Transverse colon (tissue), 4 donors: Measurements from ENCODE around the gene IGFLR1. TPM values are rescaled to one million over a fixed set of nuclear protein-coding genes. Genes with fewer than 3 reads are reported as not detected.

Experiments used
- DNase-seq: peaks from one replicate; pipeline ENCODE4 v3.0.0-alpha.2; 2019
- H3K27ac ChIP-seq, 4 donors: fragments of 200-600 bp; sonication (generic); 2 replicates each; pipeline ENCODE4 v1.5.1; 2016 to 2018; ENCODE audit warnings: inconsistent platforms in 4 of 4
- H3K27me3 ChIP-seq: fragments of 200-600 bp; sonication (generic); 2 replicates; pipeline ENCODE4 v1.5.1; 2017; ENCODE audit warnings: inconsistent platforms
- H3K36me3 ChIP-seq, 4 donors: fragments of 200-600 bp; sonication (generic); 2 replicates each; pipeline ENCODE4 v1.5.1; 2017 to 2019; ENCODE audit warnings: inconsistent platforms in 4 of 4
- H3K4me1 ChIP-seq, 4 donors: fragments of 200-600 bp; sonication (generic); 2 replicates each; pipeline ENCODE4 v1.5.1; 2017 to 2020; ENCODE audit warnings: inconsistent platforms in 4 of 4
- H3K4me3 ChIP-seq, 4 donors: fragments of 200-600 bp; sonication (generic); 1 replicate in 1 of 4; 2 replicates in 3 of 4; pipeline versions ENCODE4 v1.5.1 to v1.6.1; 2017 to 2019; ENCODE audit warnings: inconsistent platforms in 4 of 4
- H3K9me3 ChIP-seq, 2 donors: fragments of 200-600 bp; sonication (generic); 2 replicates each; pipeline ENCODE4 v1.5.1; 2017 to 2019; ENCODE audit warnings: inconsistent platforms in 2 of 2
- EP300 ChIP-seq: sonication (generic); formaldehyde crosslinking; IDR thresholded peaks from one replicate; pipeline ENCODE4 v1.6.1; 2017; ENCODE audit warnings: antibody characterized with exemption, low read depth
- POLR2A ChIP-seq: fragments of 450-650 bp; IDR thresholded peaks from one replicate; pipeline ENCODE4 v1.6.1; 2016; ENCODE audit warnings: antibody characterized with exemption, mild to moderate bottlenecking, moderate library complexity
- POLR2AphosphoS5 ChIP-seq, 3 donors: sonication (generic); formaldehyde crosslinking; IDR thresholded peaks; one replicate each; pipeline ENCODE4 v1.6.1; 2016; ENCODE audit warnings: antibody characterized with exemption in 3 of 3
- WGBS, 2 donors: methylation state at CpG; one replicate each; pipeline ENCODE4 v1.1.5; 2018; ENCODE audit warnings: low coverage in 1 of 2; 5-methylcytosine and 5-hydroxymethylcytosine counted together
- in situ Hi-C, 4 donors: fragments of 200-750 bp; cut with MboI; loops; one replicate each; pipeline versions ENCODE4 v1.15.0 to v1.15.1; 2017; ENCODE audit warnings: low sequenced_read_pairs in 3 of 4, low pct_ligation_motif_present in 1 of 4, low pct_unique_long_range_greater_than_20kb in 1 of 4
- intact Hi-C: fragments of 100-400 bp; cut with DNase I; formaldehyde crosslinking; loops from one replicate; pipeline ENCODE4 v1.15.1; 2023; ENCODE audit warnings: low total_unique reads
- total RNA-seq, 4 donors: library from RNA; depleted of rRNA; stranded (reverse); fragments of >200 nt; gene quantifications; one replicate each; pipeline ENCODE4 v1.1.0, GENCODE V29; 2016
- TF ChIP-seq, protein P1 (sequence below), 5 experiments: fragments of 200-600 bp in 3 of 5; fragments of 450-650 bp in 2 of 5; sonication (generic) in 3 of 5; IDR thresholded peaks; 1 replicate in 2 of 5; 2 replicates in 3 of 5; pipeline ENCODE4 v1.5.1; 2016 to 2017; ENCODE audit warnings: antibody characterized with exemption in 5 of 5, inconsistent platforms in 3 of 5, mild to moderate bottlenecking in 2 of 5, moderate library complexity in 1 of 5

Gene IGFLR1
- total RNA-seq, 4 donors from 2014 or later: 0.40 to 7.3 (median 6.0) TPM

DNA sequence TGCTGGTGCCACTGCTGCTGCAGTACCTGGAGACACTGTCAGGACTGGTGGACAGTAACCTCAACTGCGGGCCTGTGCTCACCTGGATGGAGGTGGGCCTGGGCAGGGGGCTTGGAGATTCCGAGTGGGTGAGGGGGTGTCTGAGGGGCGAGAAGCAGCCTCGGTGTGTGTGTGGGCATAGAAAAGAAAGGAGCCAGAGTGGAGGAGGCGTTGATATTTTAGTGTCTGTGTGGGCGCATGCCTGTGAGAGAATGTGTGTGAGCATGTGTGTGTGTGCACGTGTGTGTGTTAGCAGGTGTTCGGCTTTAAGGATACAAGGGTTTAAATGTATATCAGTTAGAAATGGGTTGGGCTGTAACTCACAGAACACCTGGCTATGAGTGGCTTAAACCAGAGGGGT is 36.8 kb upstream of the IGFLR1 start:
- H3K27me3 ChIP-seq: no peaks in the 10 kb centered on the region
- H3K36me3 ChIP-seq: no peaks in the 10 kb centered on the region
- WGBS, 2 donors: 78 to 91% methylated on average over 5 to 8 of the region's 8 CpGs
- H3K9me3 ChIP-seq: no peaks in the 10 kb centered on the region
- H3K4me3 ChIP-seq: no peak overlapping the region
- no peak for TF ChIP-seq POLR2A
- TF ChIP-seq, protein P1, sequence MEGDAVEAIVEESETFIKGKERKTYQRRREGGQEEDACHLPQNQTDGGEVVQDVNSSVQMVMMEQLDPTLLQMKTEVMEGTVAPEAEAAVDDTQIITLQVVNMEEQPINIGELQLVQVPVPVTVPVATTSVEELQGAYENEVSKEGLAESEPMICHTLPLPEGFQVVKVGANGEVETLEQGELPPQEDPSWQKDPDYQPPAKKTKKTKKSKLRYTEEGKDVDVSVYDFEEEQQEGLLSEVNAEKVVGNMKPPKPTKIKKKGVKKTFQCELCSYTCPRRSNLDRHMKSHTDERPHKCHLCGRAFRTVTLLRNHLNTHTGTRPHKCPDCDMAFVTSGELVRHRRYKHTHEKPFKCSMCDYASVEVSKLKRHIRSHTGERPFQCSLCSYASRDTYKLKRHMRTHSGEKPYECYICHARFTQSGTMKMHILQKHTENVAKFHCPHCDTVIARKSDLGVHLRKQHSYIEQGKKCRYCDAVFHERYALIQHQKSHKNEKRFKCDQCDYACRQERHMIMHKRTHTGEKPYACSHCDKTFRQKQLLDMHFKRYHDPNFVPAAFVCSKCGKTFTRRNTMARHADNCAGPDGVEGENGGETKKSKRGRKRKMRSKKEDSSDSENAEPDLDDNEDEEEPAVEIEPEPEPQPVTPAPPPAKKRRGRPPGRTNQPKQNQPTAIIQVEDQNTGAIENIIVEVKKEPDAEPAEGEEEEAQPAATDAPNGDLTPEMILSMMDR (IDR thresholded peaks at IDR 0.05): no peak
- no peak for TF ChIP-seq POLR2AphosphoS5 (IDR thresholded peaks at IDR 0.05)
- TF ChIP-seq EP300: no peak
- no peak for DNase-seq
- in situ Hi-C loops (no loop called here), intact Hi-C loops (no loop called here)
- H3K27ac ChIP-seq: no peak overlapping the region
- H3K4me1 ChIP-seq: peaks cover 4 to 15% (median 13%) of the 10 kb centered on the region in 4 donors

DNA sequence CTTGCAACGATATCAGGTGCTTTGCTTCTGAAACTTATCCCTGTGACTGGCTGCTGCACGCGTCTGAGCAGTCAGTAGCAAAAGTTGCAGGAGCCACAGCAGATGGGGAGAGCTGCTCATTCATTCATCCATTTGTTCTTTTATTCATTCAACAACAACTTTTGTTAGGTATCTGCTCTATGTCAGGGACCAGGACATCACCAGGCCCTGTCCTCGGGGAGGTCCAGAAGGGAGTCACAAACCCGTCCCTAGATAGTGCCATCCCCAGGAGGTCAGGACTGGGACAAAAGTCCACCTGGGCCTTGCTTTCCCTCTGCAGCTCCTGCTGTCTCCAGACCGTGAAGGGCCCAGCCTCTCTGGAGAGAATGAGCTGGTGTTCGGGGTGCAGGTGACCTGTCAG is 35.7 kb upstream of the IGFLR1 start:
- no peak for DNase-seq
- Histone ChIP-seq H3K36me3 (no peaks in the 10 kb centered on the region), H3K9me3 (no peaks in the 10 kb centered on the region), H3K4me3 (no peak overlapping the region), H3K27me3 (no peaks in the 10 kb centered on the region), H3K27ac (no peak overlapping the region), H3K4me1 (peaks cover 4 to 15% (median 13%) of the 10 kb centered on the region in 4 donors)
- TF ChIP-seq, protein P1 (IDR thresholded peaks at IDR 0.05): no peak
- TF ChIP-seq EP300 (no peak), POLR2AphosphoS5 (IDR thresholded peaks at IDR 0.05) (no peak), POLR2A (no peak)
- 87% methylated on average over 7 of the region's 7 CpGs; no CpG with 5 or more reads in 1 of the 2 donors for WGBS, 2 donors
- intact Hi-C loops: no loop called here
- in situ Hi-C loops: no loop called here

DNA sequence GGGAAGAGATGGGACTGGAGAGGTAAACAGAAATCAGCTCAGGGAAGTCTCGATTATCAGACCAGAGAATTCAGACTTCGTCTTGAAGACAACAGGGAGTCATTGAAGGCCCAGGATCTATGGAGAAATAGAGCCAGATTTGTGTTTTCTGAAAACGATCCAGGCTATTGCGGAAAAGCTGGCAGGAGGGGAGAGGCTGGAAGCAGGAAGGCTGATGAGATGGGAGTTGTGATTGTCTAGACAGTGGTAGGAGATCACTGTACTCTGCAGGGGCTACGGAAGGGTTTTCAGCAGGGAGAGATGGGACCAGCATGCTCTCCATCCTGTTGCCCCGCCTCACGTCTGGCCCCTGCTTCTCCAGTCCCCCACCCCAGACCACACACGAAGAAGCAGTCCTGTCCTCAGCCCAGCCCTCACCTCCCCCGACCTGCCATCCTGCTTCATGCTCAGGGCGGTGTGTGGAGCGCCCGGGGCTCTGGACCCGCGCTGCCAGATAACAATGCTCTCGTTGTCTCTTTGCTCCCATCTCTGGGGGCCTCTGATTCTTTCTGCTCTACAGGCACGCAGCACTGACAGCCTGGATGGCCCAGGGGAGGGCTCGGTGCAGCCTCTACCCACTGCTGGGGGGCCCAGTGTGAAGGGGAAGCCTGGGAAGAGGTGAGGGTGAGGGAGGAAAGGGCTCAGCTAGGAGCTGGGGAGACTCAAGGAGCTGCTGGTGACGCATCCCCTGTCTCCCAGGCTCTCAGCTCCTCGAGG is 35.0 kb upstream of the IGFLR1 start:
- TF ChIP-seq POLR2A (no peak), POLR2AphosphoS5 (IDR thresholded peaks at IDR 0.05) (no peak), EP300 (no peak)
- TF ChIP-seq, protein P1 (IDR thresholded peaks at IDR 0.05): no peak
- intact Hi-C loops: no loop called here
- Histone ChIP-seq H3K4me3 (no peak overlapping the region), H3K4me1 (peaks cover 4 to 15% (median 13%) of the 10 kb centered on the region in 4 donors), H3K27me3 (no peaks in the 10 kb centered on the region), H3K9me3 (no peaks in the 10 kb centered on the region), H3K36me3 (no peaks in the 10 kb centered on the region), H3K27ac (no peak overlapping the region)
- in situ Hi-C loops: no loop called here
- DNase-seq: no peak
- WGBS, 2 donors: 71% methylated on average over 19 of the region's 19 CpGs; no CpG with 5 or more reads in 1 of the 2 donors

DNA sequence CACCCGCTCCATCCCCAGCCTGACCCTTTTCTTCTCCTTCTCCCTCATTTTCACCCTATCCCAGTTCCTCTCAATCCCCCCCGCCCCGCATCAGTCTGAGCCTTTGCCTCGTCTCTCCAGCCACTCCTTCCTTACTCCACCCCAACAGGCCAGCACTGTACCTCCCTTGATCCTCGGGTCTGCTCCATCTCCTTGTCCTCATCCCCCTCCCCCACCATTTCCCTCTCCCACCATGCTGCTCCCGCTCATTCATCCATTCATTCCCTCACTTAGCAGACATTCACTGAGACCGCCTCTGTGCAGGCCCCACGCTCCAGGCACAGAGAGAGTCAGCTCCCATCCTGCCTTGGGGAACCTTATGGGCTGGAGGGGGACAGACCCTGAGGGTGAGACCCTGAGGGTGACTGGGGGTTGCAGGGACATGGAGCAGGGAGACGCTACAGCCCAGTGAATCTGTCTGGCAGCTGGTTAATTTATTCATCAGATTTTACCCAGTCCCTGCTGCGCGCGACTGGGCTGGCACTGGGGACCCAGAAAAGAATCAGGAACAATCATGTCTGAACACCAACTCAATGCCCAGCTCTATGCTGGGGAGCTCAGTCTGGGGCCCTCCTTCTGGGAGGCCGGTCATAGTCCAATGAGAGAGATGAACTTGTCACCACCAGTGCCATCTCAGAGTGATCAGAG is 34.0 kb upstream of the IGFLR1 start:
- peaks cover 4 to 15% (median 13%) of the 10 kb centered on the region in 4 donors for H3K4me1 ChIP-seq
- H3K27me3 ChIP-seq: no peaks in the 10 kb centered on the region
- H3K36me3 ChIP-seq: no peaks in the 10 kb centered on the region
- H3K4me3 ChIP-seq: peak overlapping the region; percentile 56 to 90 (median 80)
- no peaks in the 10 kb centered on the region for H3K9me3 ChIP-seq
- in situ Hi-C loops (no loop called here), intact Hi-C loops (no loop called here)
- 20 to 58% methylated on average over 3 to 13 of the region's 13 CpGs for WGBS, 2 donors
- DNase-seq: no peak
- TF ChIP-seq POLR2AphosphoS5 (IDR thresholded peaks at IDR 0.05) (no peak), POLR2A (no peak), EP300 (no peak)
- TF ChIP-seq, protein P1 (IDR thresholded peaks at IDR 0.05): no peak
- peak overlapping the region in 1 of 4 donors; percentile 56 for H3K27ac ChIP-seq
